ENCODE data around the gene SPIN2B.

SPIN2B gene

DNA sequence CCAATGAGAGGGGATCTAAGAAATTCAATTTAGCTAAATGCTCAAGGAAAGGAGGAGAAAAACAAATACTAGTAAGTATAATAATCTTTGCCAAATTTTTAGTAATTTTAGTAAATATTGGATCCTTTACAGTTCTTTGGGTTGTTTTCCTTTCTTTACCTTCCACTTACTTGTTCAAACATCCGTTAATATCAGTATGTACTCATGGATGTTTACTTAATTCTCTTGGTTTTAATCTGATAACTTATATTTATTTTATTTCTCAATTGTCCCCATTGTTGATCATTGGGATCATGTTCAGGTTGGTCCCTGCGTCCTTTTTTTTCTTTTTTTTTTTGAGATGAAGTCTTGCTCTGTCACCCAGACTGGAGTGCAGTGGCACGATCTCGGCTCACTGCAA, 46.9 kb downstream of the SPIN2B start:
- DNase-seq (ENCODE audit: extremely low read depth in 1 of 2, low read depth in 1 of 2) = no peak

DNA sequence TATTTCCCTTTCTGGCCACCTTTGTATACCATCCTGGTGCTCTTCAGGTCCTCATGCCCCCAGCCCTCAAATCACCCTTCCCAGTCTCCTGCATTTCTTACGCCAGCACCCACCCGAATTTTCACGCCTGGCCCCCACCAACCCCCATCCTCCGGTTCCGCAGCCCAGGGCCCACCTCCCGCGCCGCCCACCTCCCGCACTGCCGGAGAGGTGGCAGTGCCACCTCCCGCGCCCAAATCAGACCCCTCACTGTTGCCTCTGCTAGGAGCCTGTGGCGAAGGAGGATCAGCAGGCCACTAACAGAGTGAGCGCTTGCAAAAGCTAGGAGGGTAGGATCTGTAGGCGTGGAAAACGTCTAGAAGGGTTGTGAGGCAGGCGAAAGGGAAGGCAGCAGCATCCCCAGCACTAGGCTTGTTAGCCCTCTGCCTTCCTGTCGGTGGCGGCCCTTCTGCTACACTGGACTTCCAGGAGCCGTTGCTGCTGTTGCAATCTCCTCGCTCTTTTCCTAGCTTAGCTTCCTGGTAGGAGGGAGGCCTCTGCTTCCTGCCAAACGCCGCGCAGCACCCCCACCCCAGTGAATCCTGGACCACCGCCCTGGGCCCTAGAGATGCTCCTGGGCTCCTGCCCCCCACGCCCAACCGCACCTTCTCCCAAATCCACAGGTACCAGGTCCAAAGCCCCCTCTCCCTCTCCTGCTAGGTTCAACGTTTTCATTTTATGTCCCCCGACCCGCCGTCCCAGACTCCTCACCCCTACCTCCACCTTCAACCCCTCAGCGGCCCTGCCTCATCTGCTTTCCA, 51.0 kb downstream of the SPIN2B start:
- DNase-seq (ENCODE audit: extremely low read depth in 1 of 2, low read depth in 1 of 2) = no peak
